NCI-H1930 (cell line): ENCODE data around the gene MAP2K2.

Experiments used
- DNase-seq, 2 experiments: peaks; one replicate each; lab custom pipeline; 2025; lab: John Stamatoyannopoulos, UW

Gene MAP2K2

GRCh38 chr19:4060621-4061177 is 63.2 kb downstream of the MAP2K2 start:
- no peak for DNase-seq

- DNase-seq: no peak
Observed at GRCh38 chr19:4059891-4060620, 63.9 kb downstream of the MAP2K2 start.

- no peak for DNase-seq
Observed at GRCh38 chr19:4059453-4059871, 64.5 kb downstream of the MAP2K2 start.

- DNase-seq: no peak
Observed at GRCh38 chr19:4058693-4059452, 65.0 kb downstream of the MAP2K2 start.

- DNase-seq: no peak
Observed at GRCh38 chr19:4057931-4058692, 65.8 kb downstream of the MAP2K2 start.

GRCh38 chr19:4055209-4055552 is 68.7 kb downstream of the MAP2K2 start:
- no peak for DNase-seq

- no peak for DNase-seq
Observed at GRCh38 chr19:4054441-4055208, 69.3 kb downstream of the MAP2K2 start.

- no peak for DNase-seq
Observed at GRCh38 chr19:4053423-4054324, 70.2 kb downstream of the MAP2K2 start.

GRCh38 chr19:4052993-4053422 is 70.9 kb downstream of the MAP2K2 start:
- no peak for DNase-seq

- no peak for DNase-seq
Observed at GRCh38 chr19:4052114-4052992, 71.6 kb downstream of the MAP2K2 start.

GRCh38 chr19:4051175-4052101 is 72.5 kb downstream of the MAP2K2 start:
- no peak for DNase-seq

- DNase-seq: no peak
Observed at GRCh38 chr19:4049432-4049831, 74.5 kb downstream of the MAP2K2 start.

- no peak for DNase-seq
Observed at GRCh38 chr19:4046946-4047683, 76.8 kb downstream of the MAP2K2 start.

GRCh38 chr19:4046362-4046691 is 77.6 kb downstream of the MAP2K2 start:
- no peak for DNase-seq

- no peak for DNase-seq
Observed at GRCh38 chr19:4045597-4046361, 78.1 kb downstream of the MAP2K2 start.

- DNase-seq: no peak
Observed at GRCh38 chr19:4044990-4045465, 78.9 kb downstream of the MAP2K2 start.
